GM12878 (cell line): Measurements from ENCODE around the gene ATF3.

ENCODE experiments used
- CTCF ChIP-seq, 3 experiments: IDR thresholded peaks in 2 of 3; conservative IDR thresholded peaks in 1 of 3; 2 replicates each; pipeline ENCODE4 v1.5.1; 2011; ENCODE audit warnings: low read depth in 3 of 3, low read length in 3 of 3, mild to moderate bottlenecking in 3 of 3, control low read depth in 2 of 3, moderate library complexity in 2 of 3, inconsistent platforms in 1 of 3, mixed read lengths in 1 of 3; ENCODE audit not compliant: control insufficient read depth in 2 of 3, insufficient read depth in 1 of 3; ENCODE audit errors: extremely low read depth in 1 of 3
- SMC3 ChIP-seq: IDR thresholded peaks from 2 replicates; pipeline ENCODE4 v1.6.1; 2011; ENCODE audit warnings: low read length, improper control_type of control experiment, borderline replicate concordance
- SUZ12 ChIP-seq: fragments of 200-600 bp; sonication (generic); IDR thresholded peaks from one replicate; pipeline ENCODE4 v1.6.1; 2018; ENCODE audit warnings: antibody characterized with exemption, mild to moderate bottlenecking; ENCODE audit not compliant: unreplicated experiment
- TAF1 ChIP-seq: IDR thresholded peaks from 2 replicates; pipeline ENCODE4 v1.6.1; 2011; ENCODE audit warnings: mild to moderate bottlenecking, low read depth, low read length, borderline replicate concordance
- TCF12 ChIP-seq: IDR thresholded peaks from 2 replicates; pipeline ENCODE4 v1.6.1; 2011; ENCODE audit warnings: low read depth, mild to moderate bottlenecking, low read length
- YBX1 ChIP-seq: fragments of 450-650 bp; IDR thresholded peaks from 2 replicates; pipeline ENCODE4 v1.6.1; 2016; ENCODE audit warnings: antibody characterized with exemption

- TF ChIP-seq CTCF (IDR thresholded peaks at IDR 0.05 in 2 of 3, conservative IDR thresholded peaks at IDR 0.05 in 1 of 3; ENCODE audit: control insufficient read depth in 2 of 3, extremely low read depth in 1 of 3, insufficient read depth in 1 of 3, low read depth in 3 of 3, low read length in 3 of 3) (no peak), SUZ12 (no peak), SMC3 (no peak), YBX1 (no peak), TCF12 (no peak), TAF1 (no peak)
Measured at GRCh38 chr1:212565079-212565478, 43.5 kb upstream of the ATF3 start.
